NCI-H2171 treated with DMSO at 0.1 percent for 48 hours (cell line): Measurements from ENCODE around the gene ZNF354C.

ENCODE experiments used
- DNase-seq: peaks from one replicate; lab custom pipeline; 2025; lab: John Stamatoyannopoulos, UW

The ZNF354C gene

GRCh38 chr5:179113945-179114641 lies 53.9 kb downstream of the ZNF354C start:
- DNase-seq: no peak

- no peak for DNase-seq
Measured at GRCh38 chr5:179114756-179115155, 54.6 kb downstream of the ZNF354C start.

- no peak for DNase-seq
Measured at GRCh38 chr5:179115307-179115706, 55.1 kb downstream of the ZNF354C start.

GRCh38 chr5:179115845-179116524 lies 55.8 kb downstream of the ZNF354C start:
- no peak for DNase-seq

- DNase-seq: no peak
Measured at GRCh38 chr5:179118338-179118737, 58.2 kb downstream of the ZNF354C start.

GRCh38 chr5:179118756-179119414 lies 58.7 kb downstream of the ZNF354C start:
- DNase-seq: no peak

GRCh38 chr5:179119415-179120170 lies 59.4 kb downstream of the ZNF354C start:
- DNase-seq: no peak

- no peak for DNase-seq
Measured at GRCh38 chr5:179120421-179120861, 60.3 kb downstream of the ZNF354C start.

- DNase-seq: no peak
Measured at GRCh38 chr5:179120951-179121666, 60.9 kb downstream of the ZNF354C start.

- DNase-seq: no peak
Measured at GRCh38 chr5:179121667-179122111, 61.5 kb downstream of the ZNF354C start.

GRCh38 chr5:179122411-179123108 lies 62.4 kb downstream of the ZNF354C start:
- DNase-seq: no peak

- no peak for DNase-seq
Measured at GRCh38 chr5:179123109-179123426, 62.9 kb downstream of the ZNF354C start.

GRCh38 chr5:179123491-179124272 lies 63.5 kb downstream of the ZNF354C start:
- no peak for DNase-seq

GRCh38 chr5:179124273-179124852 lies 64.2 kb downstream of the ZNF354C start:
- DNase-seq: no peak

GRCh38 chr5:179124853-179125788 lies 64.9 kb downstream of the ZNF354C start:
- DNase-seq: no peak

- no peak for DNase-seq
Measured at GRCh38 chr5:179125789-179126505, 65.8 kb downstream of the ZNF354C start.

- DNase-seq: no peak
Measured at GRCh38 chr5:179126506-179126991, 66.4 kb downstream of the ZNF354C start.
